GM23338 (cell line): ENCODE data around the gene TJP2. TPM values are rescaled to one million over a fixed set of nuclear protein-coding genes. Genes with fewer than 3 reads are reported as not detected.

Experiments
- ATAC-seq: fragments of 200-7000 bp; cut with Tn5 transposase; 3 replicates; pipeline ENCODE4 v1.9.1; 2020
- DNase-seq: peaks from one replicate; pipeline ENCODE4 v3.0.0-alpha.2; 2015; ENCODE audit warnings: low spot score
- H2AFZ ChIP-seq: fragments of 200-600 bp; sonication (generic); 2 replicates; pipeline ENCODE4 v1.8.0; 2016; ENCODE audit warnings: antibody characterized with exemption, mild to moderate bottlenecking, moderate library complexity
- H3F3A ChIP-seq: fragments of 200-600 bp; sonication (generic); replicated peaks from 2 replicates; pipeline ENCODE4 v1.8.0; 2017; ENCODE audit warnings: antibody characterized with exemption, mixed run types, low read depth
- H3K27ac ChIP-seq: fragments of 200-600 bp; sonication (generic); 2 replicates; pipeline ENCODE4 v1.6.1; 2016; ENCODE audit warnings: low read depth
- H3K27me3 ChIP-seq: fragments of 200-600 bp; sonication (generic); 2 replicates; pipeline ENCODE4 v1.8.0; 2016; ENCODE audit warnings: mild to moderate bottlenecking, mixed run types, moderate library complexity; ENCODE audit not compliant: insufficient read depth
- H3K36me3 ChIP-seq: fragments of 200-600 bp; sonication (generic); 2 replicates; pipeline ENCODE4 v1.8.0; 2016; ENCODE audit warnings: mild to moderate bottlenecking; ENCODE audit not compliant: insufficient read depth
- H3K4me1 ChIP-seq: fragments of 200-600 bp; sonication (generic); 2 replicates; pipeline ENCODE4 v1.8.0; 2016; ENCODE audit warnings: mild to moderate bottlenecking, moderate library complexity; ENCODE audit not compliant: insufficient read depth
- H3K4me2 ChIP-seq: fragments of 200-600 bp; sonication (generic); 2 replicates; pipeline ENCODE4 v1.7.1; 2017; ENCODE audit warnings: mixed run types
- H3K4me3 ChIP-seq: fragments of 200-600 bp; sonication (generic); 2 replicates; pipeline ENCODE4 v1.6.1; 2016; ENCODE audit warnings: mixed run types
- H3K79me2 ChIP-seq: fragments of 200-600 bp; sonication (generic); replicated peaks from 2 replicates; pipeline ENCODE4 v1.8.0; 2017; ENCODE audit warnings: mild to moderate bottlenecking; ENCODE audit not compliant: insufficient read depth
- H3K9me2 ChIP-seq: fragments of 200-600 bp; sonication (generic); 2 replicates; pipeline ENCODE4 v1.8.0; 2017; ENCODE audit not compliant: insufficient read depth
- H4K20me1 ChIP-seq: fragments of 200-600 bp; sonication (generic); replicated peaks from 2 replicates; pipeline ENCODE4 v1.8.0; 2017; ENCODE audit warnings: mild to moderate bottlenecking; ENCODE audit not compliant: insufficient read depth
- H3K27ac Mint-ChIP-seq: 2 replicates; pipeline ENCODE4 v1.8.0; 2020; ENCODE audit warnings: inconsistent platforms, mild to moderate bottlenecking, moderate library complexity, mixed read lengths
- H3K27me3 Mint-ChIP-seq: 3 replicates; pipeline ENCODE4 v1.8.0; 2022; ENCODE audit warnings: low read depth, mild to moderate bottlenecking, moderate library complexity, mixed read lengths, inconsistent platforms; ENCODE audit not compliant: insufficient read depth, poor library complexity
- H3K36me3 Mint-ChIP-seq: 3 replicates; pipeline ENCODE4 v1.8.0; 2021; ENCODE audit warnings: low read depth, mild to moderate bottlenecking, inconsistent platforms, moderate library complexity, mixed read lengths
- H3K4me1 Mint-ChIP-seq: 3 replicates; pipeline ENCODE4 v1.8.0; 2020; ENCODE audit warnings: mild to moderate bottlenecking, inconsistent platforms, mixed read lengths
- H3K4me3 Mint-ChIP-seq: 3 replicates; pipeline ENCODE4 v1.8.0; 2021; ENCODE audit warnings: moderate library complexity, mild to moderate bottlenecking, inconsistent platforms, mixed read lengths
- H3K9me3 Mint-ChIP-seq: 3 replicates; pipeline ENCODE4 v1.8.0; 2020; ENCODE audit warnings: moderate library complexity, mild to moderate bottlenecking, inconsistent platforms, mixed read lengths
- CREB1 ChIP-seq: fragments of 250-450 bp; sonication (Bioruptor Pico); IDR thresholded peaks from 2 replicates; pipeline ENCODE4 v1.5.0; 2020; ENCODE audit warnings: low read depth, mild to moderate bottlenecking, moderate library complexity
- EZH2 ChIP-seq: fragments of 200-600 bp; sonication (generic); IDR thresholded peaks from one replicate; pipeline ENCODE4 v1.8.0; 2017; ENCODE audit warnings: antibody characterized with exemption, mild to moderate bottlenecking, low read depth; ENCODE audit not compliant: unreplicated experiment
- JUNB ChIP-seq: IDR thresholded peaks from one replicate; pipeline ENCODE4 v1.6.1; 2016; ENCODE audit warnings: antibody characterized with exemption; ENCODE audit not compliant: unreplicated experiment
- NANOG ChIP-seq: IDR thresholded peaks from 2 replicates; pipeline ENCODE4 v1.6.1; 2016; ENCODE audit warnings: antibody characterized with exemption, borderline replicate concordance
- ZNF114 ChIP-seq: fragments of 250-450 bp; sonication (Bioruptor Pico); IDR thresholded peaks from 2 replicates; pipeline ENCODE4 v1.5.0; 2020; ENCODE audit warnings: mild to moderate bottlenecking, moderate library complexity
- ZNF331 ChIP-seq: fragments of 250-450 bp; sonication (Bioruptor Pico); IDR thresholded peaks from 2 replicates; pipeline ENCODE4 v1.5.0; 2020; ENCODE audit warnings: low read depth, mild to moderate bottlenecking, moderate library complexity
- polyA plus RNA-seq: library from polyadenylated mRNA; unstranded; fragments of >200 nt; fragmentation: Nextera tagmentation; extraction: Ambion mirVana; gene quantifications from 2 replicates; pipeline ENCODE4 v1.2.1, GENCODE V29; 2016
- total RNA-seq: library from RNA; depleted of rRNA; stranded (reverse); fragments of >200 nt; shearing (Covaris generic); gene quantifications from 2 replicates; pipeline ENCODE4 v1.2.3, GENCODE V29; 2014
- TF ChIP-seq, protein P1 (sequence below): fragments of 250-450 bp; sonication (Bioruptor Pico); IDR thresholded peaks from 2 replicates; pipeline ENCODE4 v1.5.0; 2020; ENCODE audit warnings: mild to moderate bottlenecking, moderate library complexity
- TF ChIP-seq, protein P2 (sequence below): IDR thresholded peaks from 2 replicates; pipeline ENCODE4 v1.6.1; 2016; ENCODE audit warnings: antibody characterized with exemption

TJP2 gene
- total and polyA plus RNA-seq, 2 experiments from 2014 or later = 37.6 to 234 TPM

DNA sequence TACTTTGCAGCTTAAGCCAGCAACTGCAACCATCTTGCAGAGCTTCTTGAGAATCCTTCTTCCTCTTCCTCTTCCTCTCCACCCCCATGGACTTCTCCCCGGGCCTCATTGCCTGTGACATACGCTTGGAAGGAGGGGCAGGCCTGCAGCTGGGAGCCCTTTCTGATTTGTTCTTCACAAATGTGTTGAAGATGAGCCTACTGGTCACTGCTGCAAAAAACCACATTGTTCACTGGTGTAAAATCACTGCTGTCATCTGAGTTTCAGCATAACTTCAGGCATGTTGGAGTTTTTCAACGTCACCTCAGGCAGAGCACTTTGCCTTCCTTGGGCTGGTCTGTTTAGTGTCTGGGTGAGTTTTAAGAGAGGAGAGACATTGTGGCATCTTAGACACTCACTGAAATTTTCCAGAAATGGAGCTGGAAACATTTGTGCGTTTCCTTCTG is 7.9 kb downstream of the TJP2 start (continued):
- no peak for TF ChIP-seq EZH2
- no peak for TF ChIP-seq CREB1 (CRISPR knock-in tag)
- TF ChIP-seq, protein P1, sequence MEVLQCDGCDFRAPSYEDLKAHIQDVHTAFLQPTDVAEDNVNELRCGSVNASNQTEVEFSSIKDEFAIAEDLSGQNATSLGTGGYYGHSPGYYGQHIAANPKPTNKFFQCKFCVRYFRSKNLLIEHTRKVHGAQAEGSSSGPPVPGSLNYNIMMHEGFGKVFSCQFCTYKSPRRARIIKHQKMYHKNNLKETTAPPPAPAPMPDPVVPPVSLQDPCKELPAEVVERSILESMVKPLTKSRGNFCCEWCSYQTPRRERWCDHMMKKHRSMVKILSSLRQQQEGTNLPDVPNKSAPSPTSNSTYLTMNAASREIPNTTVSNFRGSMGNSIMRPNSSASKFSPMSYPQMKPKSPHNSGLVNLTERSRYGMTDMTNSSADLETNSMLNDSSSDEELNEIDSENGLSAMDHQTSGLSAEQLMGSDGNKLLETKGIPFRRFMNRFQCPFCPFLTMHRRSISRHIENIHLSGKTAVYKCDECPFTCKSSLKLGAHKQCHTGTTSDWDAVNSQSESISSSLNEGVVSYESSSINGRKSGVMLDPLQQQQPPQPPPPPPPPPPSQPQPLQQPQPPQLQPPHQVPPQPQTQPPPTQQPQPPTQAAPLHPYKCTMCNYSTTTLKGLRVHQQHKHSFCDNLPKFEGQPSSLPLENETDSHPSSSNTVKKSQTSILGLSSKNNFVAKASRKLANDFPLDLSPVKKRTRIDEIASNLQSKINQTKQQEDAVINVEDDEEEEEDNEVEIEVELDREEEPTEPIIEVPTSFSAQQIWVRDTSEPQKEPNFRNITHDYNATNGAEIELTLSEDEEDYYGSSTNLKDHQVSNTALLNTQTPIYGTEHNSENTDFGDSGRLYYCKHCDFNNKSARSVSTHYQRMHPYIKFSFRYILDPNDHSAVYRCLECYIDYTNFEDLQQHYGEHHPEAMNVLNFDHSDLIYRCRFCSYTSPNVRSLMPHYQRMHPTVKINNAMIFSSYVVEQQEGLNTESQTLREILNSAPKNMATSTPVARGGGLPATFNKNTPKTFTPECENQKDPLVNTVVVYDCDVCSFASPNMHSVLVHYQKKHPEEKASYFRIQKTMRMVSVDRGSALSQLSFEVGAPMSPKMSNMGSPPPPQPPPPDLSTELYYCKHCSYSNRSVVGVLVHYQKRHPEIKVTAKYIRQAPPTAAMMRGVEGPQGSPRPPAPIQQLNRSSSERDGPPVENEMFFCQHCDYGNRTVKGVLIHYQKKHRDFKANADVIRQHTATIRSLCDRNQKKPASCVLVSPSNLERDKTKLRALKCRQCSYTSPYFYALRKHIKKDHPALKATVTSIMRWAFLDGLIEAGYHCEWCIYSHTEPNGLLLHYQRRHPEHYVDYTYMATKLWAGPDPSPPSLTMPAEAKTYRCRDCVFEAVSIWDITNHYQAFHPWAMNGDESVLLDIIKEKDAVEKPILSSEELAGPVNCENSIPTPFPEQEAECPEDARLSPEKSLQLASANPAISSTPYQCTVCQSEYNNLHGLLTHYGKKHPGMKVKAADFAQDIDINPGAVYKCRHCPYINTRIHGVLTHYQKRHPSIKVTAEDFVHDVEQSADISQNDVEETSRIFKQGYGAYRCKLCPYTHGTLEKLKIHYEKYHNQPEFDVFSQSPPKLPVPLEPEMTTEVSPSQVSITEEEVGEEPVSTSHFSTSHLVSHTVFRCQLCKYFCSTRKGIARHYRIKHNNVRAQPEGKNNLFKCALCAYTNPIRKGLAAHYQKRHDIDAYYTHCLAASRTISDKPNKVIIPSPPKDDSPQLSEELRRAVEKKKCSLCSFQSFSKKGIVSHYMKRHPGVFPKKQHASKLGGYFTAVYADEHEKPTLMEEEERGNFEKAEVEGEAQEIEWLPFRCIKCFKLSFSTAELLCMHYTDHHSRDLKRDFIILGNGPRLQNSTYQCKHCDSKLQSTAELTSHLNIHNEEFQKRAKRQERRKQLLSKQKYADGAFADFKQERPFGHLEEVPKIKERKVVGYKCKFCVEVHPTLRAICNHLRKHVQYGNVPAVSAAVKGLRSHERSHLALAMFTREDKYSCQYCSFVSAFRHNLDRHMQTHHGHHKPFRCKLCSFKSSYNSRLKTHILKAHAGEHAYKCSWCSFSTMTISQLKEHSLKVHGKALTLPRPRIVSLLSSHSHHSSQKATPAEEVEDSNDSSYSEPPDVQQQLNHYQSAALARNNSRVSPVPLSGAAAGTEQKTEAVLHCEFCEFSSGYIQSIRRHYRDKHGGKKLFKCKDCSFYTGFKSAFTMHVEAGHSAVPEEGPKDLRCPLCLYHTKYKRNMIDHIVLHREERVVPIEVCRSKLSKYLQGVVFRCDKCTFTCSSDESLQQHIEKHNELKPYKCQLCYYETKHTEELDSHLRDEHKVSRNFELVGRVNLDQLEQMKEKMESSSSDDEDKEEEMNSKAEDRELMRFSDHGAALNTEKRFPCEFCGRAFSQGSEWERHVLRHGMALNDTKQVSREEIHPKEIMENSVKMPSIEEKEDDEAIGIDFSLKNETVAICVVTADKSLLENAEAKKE = no peak
- TF ChIP-seq NANOG = no peak

DNA sequence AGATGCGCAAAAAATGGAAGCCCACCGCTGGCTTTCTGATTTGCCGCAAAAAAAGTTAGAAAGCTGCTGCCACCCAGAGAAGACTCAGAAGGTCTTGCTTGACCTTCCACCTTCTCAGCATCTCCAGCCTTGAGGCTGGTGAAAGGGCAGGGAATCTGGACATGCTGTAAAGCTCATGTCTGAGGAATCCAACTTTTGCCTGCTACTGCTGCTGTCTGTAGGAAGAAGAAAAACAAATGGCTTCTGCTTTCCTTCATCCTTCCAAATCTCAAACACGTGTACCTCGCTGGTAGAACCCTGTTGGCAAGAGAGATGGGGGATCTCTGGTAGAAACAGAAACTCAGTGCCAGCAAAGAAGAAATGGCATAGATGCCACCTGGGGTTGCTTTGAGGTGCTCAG is 10.2 kb downstream of the TJP2 start:
- no peak overlapping the region for H3K4me3 Mint-ChIP-seq
- Histone ChIP-seq H3K36me3 (no peaks in the 10 kb centered on the region; the same call in 1 of the 2 replicates), H3K27ac (peak overlapping the region; percentile 46), H3K4me1 (peaks cover 3% of the 10 kb centered on the region; the same call in 1 of the 2 replicates), H3K79me2 (peaks cover 94% of the 10 kb centered on the region), H3F3A (no peaks in the 10 kb centered on the region), H4K20me1 (0 out of 2 replicates have a peak, but pooled peaks cover 3% of the 10 kb centered on the region), H3K27me3 (no peaks in the 10 kb centered on the region), H3K4me2 (no peak overlapping the region), H3K4me3 (no peak overlapping the region), H3K9me2 (no peaks in the 10 kb centered on the region), H2AFZ (no peak overlapping the region)
- DNase-seq (no peak), ATAC-seq (no peak)
- peaks cover 4% of the 10 kb centered on the region for H3K27me3 Mint-ChIP-seq
- H3K27ac Mint-ChIP-seq = no peak overlapping the region
- peaks cover 17% of the 10 kb centered on the region for H3K4me1 Mint-ChIP-seq
- H3K36me3 Mint-ChIP-seq = peaks cover 16% of the 10 kb centered on the region; the same call in 2 of the 3 replicates
- no peaks in the 10 kb centered on the region for H3K9me3 Mint-ChIP-seq
- TF ChIP-seq, protein P2, sequence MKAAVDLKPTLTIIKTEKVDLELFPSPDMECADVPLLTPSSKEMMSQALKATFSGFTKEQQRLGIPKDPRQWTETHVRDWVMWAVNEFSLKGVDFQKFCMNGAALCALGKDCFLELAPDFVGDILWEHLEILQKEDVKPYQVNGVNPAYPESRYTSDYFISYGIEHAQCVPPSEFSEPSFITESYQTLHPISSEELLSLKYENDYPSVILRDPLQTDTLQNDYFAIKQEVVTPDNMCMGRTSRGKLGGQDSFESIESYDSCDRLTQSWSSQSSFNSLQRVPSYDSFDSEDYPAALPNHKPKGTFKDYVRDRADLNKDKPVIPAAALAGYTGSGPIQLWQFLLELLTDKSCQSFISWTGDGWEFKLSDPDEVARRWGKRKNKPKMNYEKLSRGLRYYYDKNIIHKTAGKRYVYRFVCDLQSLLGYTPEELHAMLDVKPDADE = no peak
- TF ChIP-seq, protein P1 = no peak
- TF ChIP-seq ZNF331 (CRISPR knock-in tag) (no peak), JUNB (no peak), ZNF114 (CRISPR knock-in tag) (no peak)
